WTC11 (cell line): ENCODE results near the gene KLHL26. TPM values are rescaled to one million over a fixed set of nuclear protein-coding genes. Genes with fewer than 3 reads are reported as not detected.

Source experiments
- ATAC-seq: fragments of 200-7000 bp; cut with Tn5 transposase; 2 replicates; pipeline ENCODE4 v1.10.0; 2021; ENCODE audit warnings: mild to moderate bottlenecking, moderate library complexity
- CTCF ChIA-PET: fragments of 300-600 bp; sonication (Branson Sonifier 250); formaldehyde crosslinking; loops from one replicate; lab custom pipeline; 2021; ENCODE audit warnings: antibody characterized with exemption; lab: Charles Lee
- POLR2A ChIA-PET: fragments of 350-600 bp; sonication (Branson Sonifier 250); formaldehyde crosslinking; loops from one replicate; lab custom pipeline; 2021; ENCODE audit warnings: antibody characterized with exemption; lab: Charles Lee
- DNase-seq: peaks from one replicate; pipeline ENCODE4 v3.0.0; 2021; ENCODE audit warnings: low spot score
- H3K27ac Mint-ChIP-seq: 2 replicates; pipeline ENCODE4 v1.8.0; 2021; ENCODE audit warnings: mixed read lengths
- H3K27me3 Mint-ChIP-seq: 2 replicates; pipeline ENCODE4 v1.8.0; 2021; ENCODE audit warnings: low read depth, mild to moderate bottlenecking, moderate library complexity, mixed read lengths
- H3K36me3 Mint-ChIP-seq: 2 replicates; pipeline ENCODE4 v1.8.0; 2021; ENCODE audit warnings: mixed read lengths
- H3K4me1 Mint-ChIP-seq: 2 replicates; pipeline ENCODE4 v1.8.0; 2022; ENCODE audit warnings: mixed read lengths
- H3K4me3 Mint-ChIP-seq: 2 replicates; pipeline ENCODE4 v1.8.0; 2021; ENCODE audit warnings: mild to moderate bottlenecking, moderate library complexity, mixed read lengths
- H3K9me3 Mint-ChIP-seq: 2 replicates; pipeline ENCODE4 v1.8.0; 2021; ENCODE audit warnings: mixed read lengths
- AR ChIP-seq: fragments of 250-450 bp; sonication (Bioruptor Pico); IDR thresholded peaks from 2 replicates; pipeline ENCODE4 v1.9.0; 2021; ENCODE audit warnings: mild to moderate bottlenecking
- ATF3 ChIP-seq: sonication (generic); formaldehyde crosslinking; conservative IDR thresholded peaks from 2 replicates; pipeline ENCODE4 v1.8.1; 2022; ENCODE audit warnings: mild to moderate bottlenecking, missing genetic modification reagents
- ATF6 ChIP-seq: sonication (generic); formaldehyde crosslinking; IDR thresholded peaks from 2 replicates; pipeline ENCODE4 v1.8.1; 2023; ENCODE audit warnings: mild to moderate bottlenecking, missing genetic modification reagents
- CREM ChIP-seq: sonication (generic); formaldehyde crosslinking; IDR thresholded peaks from 2 replicates; pipeline ENCODE4 v1.8.1; 2022; ENCODE audit warnings: mild to moderate bottlenecking, missing genetic modification reagents, moderate library complexity
- ELF4 ChIP-seq: sonication (generic); formaldehyde crosslinking; IDR thresholded peaks from 2 replicates; pipeline ENCODE4 v1.8.1; 2022; ENCODE audit warnings: low read depth, mild to moderate bottlenecking, moderate library complexity, missing genetic modification reagents
- IRF2 ChIP-seq: sonication (generic); formaldehyde crosslinking; IDR thresholded peaks from 2 replicates; pipeline ENCODE4 v1.8.0; 2022; ENCODE audit warnings: low read depth, missing genetic modification reagents, borderline replicate concordance
- JUN ChIP-seq: sonication (generic); formaldehyde crosslinking; IDR thresholded peaks from 2 replicates; pipeline ENCODE4 v1.8.0; 2023; ENCODE audit warnings: mild to moderate bottlenecking, missing genetic modification reagents
- KAT7 ChIP-seq: sonication (generic); formaldehyde crosslinking; IDR thresholded peaks from 2 replicates; pipeline ENCODE4 v1.8.1; 2023; ENCODE audit warnings: missing genetic modification reagents, mild to moderate bottlenecking, borderline replicate concordance
- MXD4 ChIP-seq: fragments of 250-450 bp; sonication (Bioruptor Pico); IDR thresholded peaks from 2 replicates; pipeline ENCODE4 v1.8.0; 2021; ENCODE audit warnings: mild to moderate bottlenecking, moderate library complexity, borderline replicate concordance
- NFE2L1 ChIP-seq: sonication (generic); formaldehyde crosslinking; IDR thresholded peaks from 2 replicates; pipeline ENCODE4 v1.8.1; 2023; ENCODE audit warnings: missing genetic modification reagents
- NFYB ChIP-seq: sonication (generic); formaldehyde crosslinking; conservative IDR thresholded peaks from 2 replicates; pipeline ENCODE4 v1.8.0; 2022; ENCODE audit warnings: low read depth, missing genetic modification reagents
- NR1H2 ChIP-seq: sonication (generic); formaldehyde crosslinking; IDR thresholded peaks from 2 replicates; pipeline ENCODE4 v1.9.0; 2021; ENCODE audit warnings: mild to moderate bottlenecking, moderate library complexity, missing genetic modification reagents
- PRRX2 ChIP-seq: fragments of 250-450 bp; sonication (Bioruptor Pico); IDR thresholded peaks from 2 replicates; pipeline ENCODE4 v1.8.0; 2021; ENCODE audit warnings: mild to moderate bottlenecking
- SMAD3 ChIP-seq: sonication (generic); formaldehyde crosslinking; IDR thresholded peaks from 2 replicates; pipeline ENCODE4 v1.8.0; 2022; ENCODE audit warnings: missing genetic modification reagents, mild to moderate bottlenecking, borderline replicate concordance
- SP1 ChIP-seq: sonication (generic); formaldehyde crosslinking; conservative IDR thresholded peaks from 2 replicates; pipeline ENCODE4 v1.8.1; 2022; ENCODE audit warnings: missing genetic modification reagents
- USF1 ChIP-seq: sonication (generic); formaldehyde crosslinking; IDR thresholded peaks from 2 replicates; pipeline ENCODE4 v1.8.0; 2022; ENCODE audit warnings: mild to moderate bottlenecking, missing genetic modification reagents
- USF2 ChIP-seq: sonication (generic); formaldehyde crosslinking; IDR thresholded peaks from 2 replicates; pipeline ENCODE4 v1.8.1; 2023; ENCODE audit warnings: mild to moderate bottlenecking, missing genetic modification reagents, moderate library complexity
- ZBTB21 ChIP-seq: sonication (generic); formaldehyde crosslinking; IDR thresholded peaks from 2 replicates; pipeline ENCODE4 v1.8.1; 2023; ENCODE audit warnings: mild to moderate bottlenecking, missing genetic modification reagents, borderline replicate concordance
- ZNF396 ChIP-seq: fragments of 250-450 bp; sonication (Bioruptor Pico); IDR thresholded peaks from 2 replicates; pipeline ENCODE4 v1.8.0; 2021; ENCODE audit warnings: mild to moderate bottlenecking, moderate library complexity, borderline replicate concordance
- ZNF512 ChIP-seq: sonication (generic); formaldehyde crosslinking; IDR thresholded peaks from 2 replicates; pipeline ENCODE4 v1.8.1; 2022; ENCODE audit warnings: missing genetic modification reagents, borderline replicate concordance
- ZNF532 ChIP-seq: fragments of 250-450 bp; sonication (Bioruptor Pico); IDR thresholded peaks from 2 replicates; pipeline ENCODE4 v1.9.0; 2021; ENCODE audit warnings: mild to moderate bottlenecking, borderline replicate concordance
- ZNF671 ChIP-seq: fragments of 250-450 bp; sonication (Bioruptor Pico); IDR thresholded peaks from 2 replicates; pipeline ENCODE4 v1.8.0; 2021; ENCODE audit warnings: mild to moderate bottlenecking
- total RNA-seq: library from RNA; stranded (reverse); gene quantifications from 3 replicates; pipeline ENCODE4 v1.2.3, GENCODE V29; 2021

KLHL26 gene
- total RNA-seq, 1 experiment from 2014 or later = 13.1 TPM

GRCh38 chr19:18635831-18636182, 1.0 kb upstream of the KLHL26 start (continued):
- no peak for TF ChIP-seq AR

GRCh38 chr19:18636183-18636968, 452 bp upstream of the KLHL26 start:
- Mint-ChIP-seq H3K4me3 (peak overlapping the region; percentile 79), H3K36me3 (no peaks in the 10 kb centered on the region), H3K27me3 (peaks cover 26% of the 10 kb centered on the region), H3K4me1 (peaks cover 12% of the 10 kb centered on the region), H3K9me3 (no peaks in the 10 kb centered on the region), H3K27ac (peak overlapping the region; percentile 97)
- ATAC-seq (peak; percentile 93), DNase-seq (peak; percentile 99)
- ChIA-PET POLR2A (no interaction called here), CTCF (no interaction called here)
- TF ChIP-seq USF2 (CRISPR knock-in tag) (peak; percentile 58; the same call in 1 of the 2 replicates), NR1H2 (no peak), ZNF532 (CRISPR knock-in tag) (no peak), SMAD3 (CRISPR knock-in tag) (no peak), KAT7 (CRISPR knock-in tag) (no peak), IRF2 (CRISPR knock-in tag) (no peak), ZNF512 (no peak), MXD4 (no peak), SP1 (CRISPR knock-in tag) (peak; percentile 80), NFE2L1 (CRISPR knock-in tag) (no peak), ATF3 (CRISPR knock-in tag) (no peak), CREM (CRISPR knock-in tag) (no peak), USF1 (CRISPR knock-in tag) (peak; percentile 31; the same call in 1 of the 2 replicates), ZBTB21 (CRISPR knock-in tag) (no peak), ATF6 (CRISPR knock-in tag) (no peak), JUN (CRISPR knock-in tag) (no peak), ZNF671 (CRISPR knock-in tag) (no peak), NFYB (CRISPR knock-in tag) (no peak), ELF4 (CRISPR knock-in tag) (no peak), ZNF396 (CRISPR knock-in tag) (no peak), PRRX2 (CRISPR knock-in tag) (no peak)
